Measurements from ENCODE around the gene HIVEP3. TPM values are rescaled to one million over a fixed set of nuclear protein-coding genes. Genes with fewer than 3 reads are reported as not detected.

HIVEP3 gene
- total RNA-seq, 1 experiment from 2014 or later, result 0.55 TPM

DNA sequence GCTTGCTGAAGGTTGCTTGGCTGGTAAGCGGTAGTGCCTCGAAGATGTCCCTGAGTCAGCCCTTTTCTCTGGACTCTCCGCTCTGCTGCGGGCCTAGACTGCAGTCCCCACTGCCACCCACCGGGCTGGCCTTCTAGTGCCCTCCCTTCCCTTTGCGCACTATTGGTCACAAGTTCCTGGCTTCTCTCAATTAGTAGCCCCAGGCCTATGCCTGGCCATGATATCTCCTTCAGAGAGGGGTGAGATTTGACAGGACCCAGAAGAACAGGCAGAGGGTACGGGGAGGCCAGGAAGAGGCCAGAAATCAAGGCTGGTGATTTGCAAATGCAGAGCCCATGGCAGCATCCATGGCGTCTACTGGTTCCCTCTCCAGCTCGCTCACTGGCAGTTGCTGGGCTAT is 207.7 kb downstream of the HIVEP3 start:
- DNase-seq (ENCODE audit: low spot score) (no peak), ATAC-seq (no peak)
- TF ChIP-seq ZSCAN18 (CRISPR knock-in tag; IDR thresholded peaks at IDR 0.05) (no peak), GRHL2 (CRISPR knock-in tag; IDR thresholded peaks at IDR 0.05; ENCODE audit: insufficient replicate concordance, severe bottlenecking) (no peak), GABPB1 (CRISPR knock-in tag; IDR thresholded peaks at IDR 0.05) (no peak), TEAD1 (CRISPR knock-in tag; IDR thresholded peaks at IDR 0.05) (no peak), ETV6 (CRISPR knock-in tag; IDR thresholded peaks at IDR 0.05) (no peak), FOXP4 (CRISPR knock-in tag; IDR thresholded peaks at IDR 0.05) (no peak), ATF2 (CRISPR knock-in tag; IDR thresholded peaks at IDR 0.05; ENCODE audit: borderline replicate concordance, low read depth) (no peak), E2F5 (CRISPR knock-in tag; IDR thresholded peaks at IDR 0.05) (no peak), NR1H2 (CRISPR knock-in tag; IDR thresholded peaks at IDR 0.05) (no peak), IRF2 (CRISPR knock-in tag; IDR thresholded peaks at IDR 0.05; ENCODE audit: borderline replicate concordance, low read depth) (no peak), ZNF317 (CRISPR knock-in tag; IDR thresholded peaks at IDR 0.05; ENCODE audit: borderline replicate concordance, low read depth) (no peak)
- TF ChIP-seq, protein P1, sequence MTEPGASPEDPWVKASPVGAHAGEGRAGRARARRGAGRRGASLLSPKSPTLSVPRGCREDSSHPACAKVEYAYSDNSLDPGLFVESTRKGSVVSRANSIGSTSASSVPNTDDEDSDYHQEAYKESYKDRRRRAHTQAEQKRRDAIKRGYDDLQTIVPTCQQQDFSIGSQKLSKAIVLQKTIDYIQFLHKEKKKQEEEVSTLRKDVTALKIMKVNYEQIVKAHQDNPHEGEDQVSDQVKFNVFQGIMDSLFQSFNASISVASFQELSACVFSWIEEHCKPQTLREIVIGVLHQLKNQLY (CRISPR knock-in tag; IDR thresholded peaks at IDR 0.05), result no peak
- TF ChIP-seq, protein P2, sequence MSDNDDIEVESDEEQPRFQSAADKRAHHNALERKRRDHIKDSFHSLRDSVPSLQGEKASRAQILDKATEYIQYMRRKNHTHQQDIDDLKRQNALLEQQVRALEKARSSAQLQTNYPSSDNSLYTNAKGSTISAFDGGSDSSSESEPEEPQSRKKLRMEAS (CRISPR knock-in tag; IDR thresholded peaks at IDR 0.05), result no peak
- H3K9me3 Mint-ChIP-seq, result no peaks in the 10 kb centered on the region
- peaks cover 11% of the 10 kb centered on the region for H3K4me1 Mint-ChIP-seq
- no peaks in the 10 kb centered on the region; the same call in 1 of the 2 replicates for H3K27me3 Mint-ChIP-seq (ENCODE audit: low read depth)
- CTCF ChIA-PET, result no interaction called here
- no peak overlapping the region for H3K4me3 Mint-ChIP-seq
- POLR2A ChIA-PET, result no interaction called here
- no peaks in the 10 kb centered on the region for H3K36me3 Mint-ChIP-seq
- H3K27ac Mint-ChIP-seq, result no peak overlapping the region

GRCh38 chr1:41709873-41710272 is 208.8 kb downstream of the HIVEP3 start:
- no peaks in the 10 kb centered on the region for H3K36me3 Mint-ChIP-seq
- peaks cover 11% of the 10 kb centered on the region for H3K4me1 Mint-ChIP-seq
- POLR2A ChIA-PET, result interaction anchor here (0.9 kb wide), 1 partner anchor 9 kb away, joined by 3 read pairs; no protein-coding TSS in a partner anchor
- CTCF ChIA-PET, result no interaction called here
- H3K9me3 Mint-ChIP-seq, result no peaks in the 10 kb centered on the region
- no peak for ATAC-seq
- TF ChIP-seq RELA (CRISPR knock-in tag; IDR thresholded peaks at IDR 0.05; ENCODE audit: borderline replicate concordance) (no peak), RORB (CRISPR knock-in tag; IDR thresholded peaks at IDR 0.05) (no peak), ZNF671 (CRISPR knock-in tag; IDR thresholded peaks at IDR 0.05) (no peak), ZNF512 (CRISPR knock-in tag; IDR thresholded peaks at IDR 0.05; ENCODE audit: borderline replicate concordance) (no peak)
- no peak overlapping the region for H3K27ac Mint-ChIP-seq
- no peak for DNase-seq (ENCODE audit: low spot score)
- H3K4me3 Mint-ChIP-seq, result no peak overlapping the region
- no peaks in the 10 kb centered on the region; the same call in 1 of the 2 replicates for H3K27me3 Mint-ChIP-seq (ENCODE audit: low read depth)

Measured in WTC11 (cell line).